Naive thymus-derived CD8-positive, alpha-beta T cell (primary cell): Measurements from ENCODE around the gene RPLP2. TPM values are rescaled to one million over a fixed set of nuclear protein-coding genes. Genes with fewer than 3 reads are reported as not detected.

Experiments
- ATAC-seq, 2 donors: fragments of 150-1000 bp; cut with Tn5 transposase in 1 of 2; sonication (Bioruptor Pico), chemical (Tn5 transposase) in 1 of 2; 1 replicate in 1 of 2; 2 replicates in 1 of 2; pipeline ENCODE4 v1.10.0; 2021; ENCODE audit warnings: mild to moderate bottlenecking in 2 of 2, moderate library complexity in 2 of 2
- POLR2A ChIA-PET: fragments of 350-600 bp; sonication (Branson Sonifier 250); formaldehyde crosslinking; loops from one replicate; lab custom pipeline; 2021; ENCODE audit warnings: antibody characterized with exemption; lab: Charles Lee
- DNase-seq, 10 donors: peaks; one replicate each; pipeline versions ENCODE4 v3.0.0 to v3.0.0-alpha.2; 2020 to 2022
- H3K27ac Mint-ChIP-seq, 10 donors: one replicate each; pipeline ENCODE4 v1.8.0; 2020 to 2022; ENCODE audit warnings: mild to moderate bottlenecking in 10 of 10, mixed read lengths in 10 of 10, moderate library complexity in 4 of 10, inconsistent platforms in 1 of 10
- H3K27me3 Mint-ChIP-seq, 5 donors: one replicate each; pipeline ENCODE4 v1.8.0; 2021 to 2022; ENCODE audit warnings: mixed read lengths in 5 of 5
- H3K36me3 Mint-ChIP-seq, 3 donors: one replicate each; pipeline ENCODE4 v1.8.0; 2020 to 2022; ENCODE audit warnings: mixed read lengths in 3 of 3, mild to moderate bottlenecking in 2 of 3, inconsistent platforms in 1 of 3
- H3K4me1 Mint-ChIP-seq, 4 donors: one replicate each; pipeline ENCODE4 v1.8.0; 2021 to 2022; ENCODE audit warnings: mixed read lengths in 4 of 4
- H3K4me3 Mint-ChIP-seq, 10 donors: one replicate each; pipeline ENCODE4 v1.8.0; 2020 to 2022; ENCODE audit warnings: mild to moderate bottlenecking in 10 of 10, mixed read lengths in 10 of 10, moderate library complexity in 6 of 10, inconsistent platforms in 1 of 10
- H3K9me3 Mint-ChIP-seq, 9 donors: one replicate each; pipeline ENCODE4 v1.8.0; 2020 to 2022; ENCODE audit warnings: mixed read lengths in 9 of 9, mild to moderate bottlenecking in 3 of 9, inconsistent platforms in 1 of 9, moderate library complexity in 1 of 9
- polyA plus RNA-seq, 3 donors: library from polyadenylated mRNA; unstranded; fragments of 300-500 nt; fragmentation: Illumina TruSeq; gene quantifications; one replicate each; pipeline ENCODE4 v1.2.3, GENCODE V29; 2021
- total RNA-seq, 8 experiments: library from RNA in 2 of 8; stranded (reverse) in 2 of 8; gene quantifications; one replicate each; pipeline ENCODE4 v1.2.3 and lab custom pipeline; 2021 to 2026

RPLP2 gene
- total and polyA plus RNA-seq, 5 experiments from 2014 or later = 4,080 to 5,522 (median 5,338) TPM

- Mint-ChIP-seq H3K27me3 (peaks cover 0 to 1% (median 0%) of the 10 kb centered on the region in 5 donors), H3K4me3 (peak overlapping the region; percentile 84 to 97 (median 90)), H3K4me1 (peaks cover 4 to 24% (median 19%) of the 10 kb centered on the region in 4 donors), H3K27ac (peak overlapping the region; percentile 72 to 98 (median 94)), H3K36me3 (peaks cover 0 to 16% (median 4%) of the 10 kb centered on the region in 3 donors), H3K9me3 (no peaks in the 10 kb centered on the region)
- peak; percentile 38 to 42 for ATAC-seq
- DNase-seq = peak; percentile 55 to 87 (median 70)
- POLR2A ChIA-PET = interaction anchor here (0.6 to 3.2 kb wide), 12 partner anchors 9 to 1507 kb away, joined by 3 to 29 read pairs (median 8); partner anchors contain the start of genes DEAF1, GATD1, PIDD1 and PNPLA2
Observed at GRCh38 chr11:795634-796564, 13.9 kb upstream of the RPLP2 start.

- ATAC-seq = peak in 1 of 2 donors; percentile 1
- peak overlapping the region; percentile 82 to 98 (median 94) for H3K27ac Mint-ChIP-seq
- H3K4me3 Mint-ChIP-seq = peak overlapping the region; percentile 84 to 97 (median 90)
- POLR2A ChIA-PET = interaction anchor here (1.0 to 3.2 kb wide), 12 partner anchors 8 to 260 kb away, joined by 3 to 29 read pairs (median 8); partner anchors contain the start of genes DEAF1, GATD1, HRAS and LRRC56
- H3K27me3 Mint-ChIP-seq = no peaks in the 10 kb centered on the region
- peaks cover 4 to 26% (median 19%) of the 10 kb centered on the region in 4 donors for H3K4me1 Mint-ChIP-seq
- H3K9me3 Mint-ChIP-seq = no peaks in the 10 kb centered on the region
- DNase-seq = no peak
- H3K36me3 Mint-ChIP-seq = peaks cover 0 to 12% (median 0%) of the 10 kb centered on the region in 3 donors
Observed at GRCh38 chr11:796565-797295, 13.0 kb upstream of the RPLP2 start.

- Mint-ChIP-seq H3K9me3 (no peaks in the 10 kb centered on the region), H3K4me3 (peak overlapping the region; percentile 84 to 97 (median 90)), H3K27me3 (no peaks in the 10 kb centered on the region), H3K36me3 (peaks cover 0 to 9% (median 0%) of the 10 kb centered on the region in 3 donors), H3K4me1 (peaks cover 4 to 29% (median 19%) of the 10 kb centered on the region in 4 donors), H3K27ac (peak overlapping the region; percentile 82 to 98 (median 94))
- POLR2A ChIA-PET = interaction anchor here (0.5 to 3.2 kb wide), 12 partner anchors 9 to 261 kb away, joined by 3 to 29 read pairs (median 8); partner anchors contain the start of genes DEAF1, GATD1, HRAS and LRRC56
- ATAC-seq = peak; percentile 63 to 69
- DNase-seq = peak; percentile 62 to 92 (median 82)
Observed at GRCh38 chr11:797296-798092, 12.3 kb upstream of the RPLP2 start.

GRCh38 chr11:798093-798713, 11.6 kb upstream of the RPLP2 start, which contains the start of gene SLC25A22:
SLC25A22 (minus strand) TSS chr11:798281; CDS start chr11:795006, 3,275 bp downstream.
- POLR2A ChIA-PET = interaction anchor here (0.5 to 3.2 kb wide), 9 partner anchors 10 to 262 kb away, joined by 3 to 29 read pairs (median 4); partner anchors contain the start of genes GATD1, HRAS, LRRC56 and PNPLA2

GRCh38 chr11:799641-800316, 10.0 kb upstream of the RPLP2 start:
- Mint-ChIP-seq H3K27ac (no peak overlapping the region), H3K9me3 (no peaks in the 10 kb centered on the region), H3K27me3 (no peaks in the 10 kb centered on the region), H3K36me3 (peaks cover 0 to 2% (median 0%) of the 10 kb centered on the region in 3 donors), H3K4me3 (peak overlapping the region in 1 of 10 donors; percentile 48), H3K4me1 (peaks cover 4 to 34% (median 21%) of the 10 kb centered on the region in 4 donors)
- POLR2A ChIA-PET = interaction anchor here (1.2 to 1.8 kb wide), 5 partner anchors 10 to 23 kb away, joined by 3 to 9 read pairs (median 4); partner anchors contain the start of genes PNPLA2 and RPLP2
- ATAC-seq (no peak), DNase-seq (no peak)

More at GRCh38 chr11:798093-798713, 11.6 kb upstream of the RPLP2 start, which contains the start of gene SLC25A22:
- Mint-ChIP-seq H3K9me3 (no peaks in the 10 kb centered on the region), H3K27me3 (no peaks in the 10 kb centered on the region), H3K36me3 (peaks cover 0 to 3% (median 0%) of the 10 kb centered on the region in 3 donors), H3K27ac (peak within 1 kb of the TSS; percentile 82 to 98 (median 94)), H3K4me3 (peak within 1 kb of the TSS; percentile 84 to 97 (median 90)), H3K4me1 (peaks cover 4 to 29% (median 20%) of the 10 kb centered on the region in 4 donors)
- peak; percentile 71 to 89 (median 84) for DNase-seq
- ATAC-seq = peak; percentile 57 to 58

- H3K27me3 Mint-ChIP-seq = no peaks in the 10 kb centered on the region
- H3K4me1 Mint-ChIP-seq = peaks cover 4 to 34% (median 21%) of the 10 kb centered on the region in 4 donors
- H3K4me3 Mint-ChIP-seq = peak overlapping the region in 1 of 10 donors; percentile 10
- DNase-seq (no peak), ATAC-seq (no peak)
- H3K36me3 Mint-ChIP-seq = peaks cover 0 to 2% (median 0%) of the 10 kb centered on the region in 3 donors
- no peaks in the 10 kb centered on the region for H3K9me3 Mint-ChIP-seq
- POLR2A ChIA-PET = interaction anchor here (0.5 to 1.5 kb wide), 3 partner anchors 13 to 211 kb away, joined by 3 to 4 read pairs (median 4); no protein-coding TSS in a partner anchor
- H3K27ac Mint-ChIP-seq = no peak overlapping the region
Observed at GRCh38 chr11:800473-800872, 9.3 kb upstream of the RPLP2 start.

- H3K36me3 Mint-ChIP-seq = no peaks in the 10 kb centered on the region
- H3K27ac Mint-ChIP-seq = peak overlapping the region in 1 of 10 donors; percentile 63
- no peak for DNase-seq
- peaks cover 2 to 37% (median 17%) of the 10 kb centered on the region in 4 donors for H3K4me1 Mint-ChIP-seq
- no peaks in the 10 kb centered on the region for H3K27me3 Mint-ChIP-seq
- H3K4me3 Mint-ChIP-seq = peak overlapping the region in 1 of 10 donors; percentile 39
- ATAC-seq = no peak
- POLR2A ChIA-PET = interaction anchor here (0.6 to 1.5 kb wide), 2 partner anchors 14 to 25 kb away, joined by 4 read pairs; no protein-coding TSS in a partner anchor
- no peaks in the 10 kb centered on the region for H3K9me3 Mint-ChIP-seq
Observed at GRCh38 chr11:801097-801780, 8.5 kb upstream of the RPLP2 start.

- Mint-ChIP-seq H3K4me1 (peaks cover 2 to 31% (median 9%) of the 10 kb centered on the region in 4 donors), H3K4me3 (peak overlapping the region in 1 of 10 donors; percentile 19), H3K27me3 (no peaks in the 10 kb centered on the region), H3K27ac (no peak overlapping the region), H3K36me3 (no peaks in the 10 kb centered on the region), H3K9me3 (no peaks in the 10 kb centered on the region)
- POLR2A ChIA-PET = interaction anchor here (1.1 to 5.4 kb wide), 3 partner anchors 17 to 106 kb away, joined by 3 to 67 read pairs (median 7); partner anchors contain the start of genes PNPLA2, POLR2L and TSPAN4
- ATAC-seq (no peak), DNase-seq (no peak)
Observed at GRCh38 chr11:802018-802617, 7.6 kb upstream of the RPLP2 start.

- DNase-seq (no peak), ATAC-seq (no peak)
- Mint-ChIP-seq H3K36me3 (no peaks in the 10 kb centered on the region), H3K4me1 (peaks cover 2 to 30% (median 8%) of the 10 kb centered on the region in 4 donors), H3K9me3 (no peaks in the 10 kb centered on the region), H3K27me3 (no peaks in the 10 kb centered on the region), H3K4me3 (peak overlapping the region in 2 of 10 donors; percentile 25 to 62), H3K27ac (peak overlapping the region in 1 of 10 donors; percentile 16)
- POLR2A ChIA-PET = interaction anchor here (0.9 to 5.4 kb wide), 4 partner anchors 16 to 222 kb away, joined by 3 to 67 read pairs (median 5); partner anchors contain the start of genes PNPLA2, POLR2L and TSPAN4
Observed at GRCh38 chr11:802693-803466, 6.9 kb upstream of the RPLP2 start.
